ENCODE data around the gene VCL. TPM values are rescaled to one million over a fixed set of nuclear protein-coding genes. Genes with fewer than 3 reads are reported as not detected.

The VCL gene
- total RNA-seq, 1 experiment from 2014 or later, result 291 TPM

GRCh38 chr10:73991203-73991883 is 6.6 kb upstream of the VCL start:
- no peak overlapping the region for H3K27ac ChIP-seq (ENCODE audit: insufficient read length, low read depth, low read length)
- no peak overlapping the region for H3T11ph ChIP-seq (ENCODE audit: low read length)
- no peak for DNase-seq
- no peaks in the 10 kb centered on the region for H3K79me1 ChIP-seq (ENCODE audit: insufficient read depth, low read depth, low read length, poor library complexity, severe bottlenecking)
- no peak overlapping the region for H3K4me2 ChIP-seq (ENCODE audit: insufficient read depth, insufficient read length, low read length)
- Mint-ChIP-seq H3K4me3 (no peak overlapping the region), H3K4me1 (peaks cover 7% of the 10 kb centered on the region in 2 experiments; a peak in 2 of 4 replicates), H3K27me3 (ENCODE audit: low read depth) (no peaks in the 10 kb centered on the region; the same call in 1 of the 2 replicates), H3K36me3 (ENCODE audit: insufficient read depth in 1 of 3, low read depth in 3 of 3) (no peaks in the 10 kb centered on the region), H3K9me3 (no peaks in the 10 kb centered on the region), H3K27ac (peak overlapping the region in 1 of 3 experiments; percentile 9; a peak in 1 of 7 replicates)
- no peak overlapping the region for H4K8ac ChIP-seq (replicated peaks; ENCODE audit: insufficient read length, low read depth, low read length)
- H4K20me1 ChIP-seq (ENCODE audit: control insufficient read depth, insufficient read depth, insufficient read length), result no peaks in the 10 kb centered on the region
- H4K5ac ChIP-seq (ENCODE audit: insufficient read length, low read depth, low read length), result no peak overlapping the region
- H2BK15ac ChIP-seq (ENCODE audit: low read depth, low read length), result no peak overlapping the region
- peak overlapping the region; percentile 62 for H2BK12ac ChIP-seq (ENCODE audit: insufficient read length, low read depth, low read length)
- H2BK120ac ChIP-seq (ENCODE audit: low read depth, low read length, poor library complexity, severe bottlenecking), result no peak overlapping the region
- no CpG with 5 or more reads among the region's 3 CpGs for WGBS (ENCODE audit: extremely low coverage, insufficient read length, low lambda C conversion rate)
- no peak overlapping the region for H3K14ac ChIP-seq (ENCODE audit: insufficient read depth, low read length)
- H3K9ac ChIP-seq (ENCODE audit: extremely low read depth, insufficient read length, low read length), result no peak overlapping the region
- no peak overlapping the region for H4K91ac ChIP-seq (ENCODE audit: insufficient read length, low read depth, low read length)
- no peak overlapping the region for H3K18ac ChIP-seq (ENCODE audit: insufficient read length, low read depth, low read length)
- H3K23ac ChIP-seq (ENCODE audit: insufficient read length, low read depth, low read length), result no peak overlapping the region
- H2BK5ac ChIP-seq (ENCODE audit: insufficient read length, low read length), result no peak overlapping the region
- H3K23me2 ChIP-seq (ENCODE audit: insufficient read length, low read depth, low read length, poor library complexity, severe bottlenecking), result no peaks in the 10 kb centered on the region
- no peaks in the 10 kb centered on the region for H3K4me1 ChIP-seq (ENCODE audit: insufficient read depth, low read length)
- H3K27me3 ChIP-seq (ENCODE audit: insufficient read depth, low read length), result no peaks in the 10 kb centered on the region
- H2AK5ac ChIP-seq (ENCODE audit: insufficient read length, low read length), result no peak overlapping the region
- H3K79me2 ChIP-seq (ENCODE audit: insufficient read depth, low read length), result no peaks in the 10 kb centered on the region
- no peak overlapping the region for H2AFZ ChIP-seq (ENCODE audit: low read length)
- H2BK20ac ChIP-seq (ENCODE audit: low read depth, low read length, poor library complexity, severe bottlenecking), result no peak overlapping the region
- H3K9me3 ChIP-seq (ENCODE audit: control insufficient read depth, low read depth, low read length), result no peaks in the 10 kb centered on the region
- no peak overlapping the region for H3K56ac ChIP-seq (ENCODE audit: insufficient read length, low read depth, low read length)
- TF ChIP-seq, protein P1, sequence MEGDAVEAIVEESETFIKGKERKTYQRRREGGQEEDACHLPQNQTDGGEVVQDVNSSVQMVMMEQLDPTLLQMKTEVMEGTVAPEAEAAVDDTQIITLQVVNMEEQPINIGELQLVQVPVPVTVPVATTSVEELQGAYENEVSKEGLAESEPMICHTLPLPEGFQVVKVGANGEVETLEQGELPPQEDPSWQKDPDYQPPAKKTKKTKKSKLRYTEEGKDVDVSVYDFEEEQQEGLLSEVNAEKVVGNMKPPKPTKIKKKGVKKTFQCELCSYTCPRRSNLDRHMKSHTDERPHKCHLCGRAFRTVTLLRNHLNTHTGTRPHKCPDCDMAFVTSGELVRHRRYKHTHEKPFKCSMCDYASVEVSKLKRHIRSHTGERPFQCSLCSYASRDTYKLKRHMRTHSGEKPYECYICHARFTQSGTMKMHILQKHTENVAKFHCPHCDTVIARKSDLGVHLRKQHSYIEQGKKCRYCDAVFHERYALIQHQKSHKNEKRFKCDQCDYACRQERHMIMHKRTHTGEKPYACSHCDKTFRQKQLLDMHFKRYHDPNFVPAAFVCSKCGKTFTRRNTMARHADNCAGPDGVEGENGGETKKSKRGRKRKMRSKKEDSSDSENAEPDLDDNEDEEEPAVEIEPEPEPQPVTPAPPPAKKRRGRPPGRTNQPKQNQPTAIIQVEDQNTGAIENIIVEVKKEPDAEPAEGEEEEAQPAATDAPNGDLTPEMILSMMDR (conservative IDR thresholded peaks at IDR 0.05), result no peak
- no peak overlapping the region for H3K4ac ChIP-seq (ENCODE audit: low read depth, low read length)

Measured in H9 (cell line).